Kidney capillary endothelial cell (primary cell): ENCODE data around the gene FMN1.
"Not testable (repeated sequence)": the region's sequence is repeated elsewhere in the genome, so short reads cannot be mapped to it uniquely, and the experiment has no call there.

ENCODE experiments used
- DNase-seq: peaks from one replicate; pipeline ENCODE4 v3.0.0-alpha.2; 2018; ENCODE audit warnings: low spot score

Gene FMN1

GRCh38 chr15:32967521-32967920, 227.0 kb downstream of the FMN1 start:
- DNase-seq: no peak

GRCh38 chr15:32966512-32966911, 228.0 kb downstream of the FMN1 start:
- DNase-seq: no peak

GRCh38 chr15:32965897-32966296, 228.6 kb downstream of the FMN1 start:
- DNase-seq: no peak

GRCh38 chr15:32959077-32959476, 235.4 kb downstream of the FMN1 start:
- DNase-seq: no peak

- DNase-seq: no peak
Observed at GRCh38 chr15:32957219-32957618, 237.3 kb downstream of the FMN1 start.

GRCh38 chr15:32956711-32957110, 237.8 kb downstream of the FMN1 start:
- no peak for DNase-seq

- DNase-seq: peak; percentile 38
Observed at GRCh38 chr15:32956006-32956405, 238.5 kb downstream of the FMN1 start.

- no peak for DNase-seq
Observed at GRCh38 chr15:32953533-32953910, 241.0 kb downstream of the FMN1 start.

- DNase-seq: no peak
Observed at GRCh38 chr15:32952901-32953532, 241.5 kb downstream of the FMN1 start.

- DNase-seq: no peak
Observed at GRCh38 chr15:32951736-32952464, 242.6 kb downstream of the FMN1 start.

- not testable (repeated sequence) for DNase-seq
Observed at GRCh38 chr15:32950051-32950450, 244.5 kb downstream of the FMN1 start.

GRCh38 chr15:32946210-32946609, 248.3 kb downstream of the FMN1 start:
- no peak for DNase-seq

- DNase-seq: no peak
Observed at GRCh38 chr15:32944431-32944830, 250.1 kb downstream of the FMN1 start.

GRCh38 chr15:32943711-32944110, 250.8 kb downstream of the FMN1 start:
- DNase-seq: no peak

- DNase-seq: no peak
Observed at GRCh38 chr15:32942401-32942841, 252.1 kb downstream of the FMN1 start.

GRCh38 chr15:32941823-32942222, 252.7 kb downstream of the FMN1 start:
- DNase-seq: no peak

GRCh38 chr15:32936976-32937375, 257.5 kb downstream of the FMN1 start:
- no peak for DNase-seq

- peak; percentile 33 for DNase-seq
Observed at GRCh38 chr15:32936283-32936918, 258.1 kb downstream of the FMN1 start.

- no peak for DNase-seq
Observed at GRCh38 chr15:32935139-32935538, 259.4 kb downstream of the FMN1 start.

- DNase-seq: no peak
Observed at GRCh38 chr15:32933236-32933635, 261.3 kb downstream of the FMN1 start.

- DNase-seq: no peak
Observed at GRCh38 chr15:32928876-32929275, 265.6 kb downstream of the FMN1 start.

- DNase-seq: no peak
Observed at GRCh38 chr15:32927124-32927523, 267.4 kb downstream of the FMN1 start.

- no peak for DNase-seq
Observed at GRCh38 chr15:32923176-32923575, 271.3 kb downstream of the FMN1 start.
